Measurements from ENCODE around the gene GLIS1.

GLIS1 gene

DNA sequence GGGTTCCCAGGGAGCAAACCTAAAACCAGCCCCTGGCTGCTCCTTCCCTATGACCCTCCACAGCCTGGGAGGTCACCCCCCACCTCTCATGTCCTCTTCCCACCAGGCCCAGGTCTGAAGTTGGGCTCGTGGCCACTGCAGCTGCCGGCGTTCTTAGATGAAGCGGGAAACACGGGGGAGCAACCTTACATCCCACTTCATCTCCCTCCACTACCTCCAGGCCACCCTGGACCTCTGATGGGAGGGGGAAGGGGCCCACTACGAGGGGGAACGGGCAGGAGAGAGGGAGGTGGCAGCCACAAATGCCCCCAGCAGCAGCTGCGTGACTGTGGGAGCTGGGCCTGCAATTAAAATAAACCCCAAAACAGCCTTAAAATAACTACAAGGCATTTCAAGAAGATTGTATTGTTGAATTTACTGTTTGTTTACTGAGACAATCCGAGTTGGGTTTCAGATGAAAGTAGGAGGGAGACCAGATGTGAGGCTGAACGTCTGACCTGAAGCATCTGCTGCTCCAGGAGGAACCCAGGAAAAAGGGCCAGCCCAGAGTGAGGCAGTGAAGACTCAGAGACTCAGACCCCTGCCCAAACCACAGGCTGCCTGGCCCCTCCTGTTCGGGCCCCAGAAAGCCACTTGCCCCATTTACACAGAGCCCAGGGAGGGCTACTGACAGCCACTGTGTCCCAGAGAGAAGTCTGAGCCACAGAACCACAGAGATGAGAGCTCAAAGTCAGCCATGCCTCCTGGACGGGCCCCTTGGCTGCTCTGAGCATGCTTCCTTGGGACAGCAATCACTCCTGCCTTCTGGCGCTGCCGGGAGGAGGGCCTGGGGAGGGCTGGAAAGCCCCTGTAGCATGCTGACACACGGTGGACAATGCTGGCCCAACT lies 59.8 kb downstream of the GLIS1 start:
- DNase-seq (ENCODE audit: low read depth in 1 of 2, low spot score in 1 of 2): no peak

DNA sequence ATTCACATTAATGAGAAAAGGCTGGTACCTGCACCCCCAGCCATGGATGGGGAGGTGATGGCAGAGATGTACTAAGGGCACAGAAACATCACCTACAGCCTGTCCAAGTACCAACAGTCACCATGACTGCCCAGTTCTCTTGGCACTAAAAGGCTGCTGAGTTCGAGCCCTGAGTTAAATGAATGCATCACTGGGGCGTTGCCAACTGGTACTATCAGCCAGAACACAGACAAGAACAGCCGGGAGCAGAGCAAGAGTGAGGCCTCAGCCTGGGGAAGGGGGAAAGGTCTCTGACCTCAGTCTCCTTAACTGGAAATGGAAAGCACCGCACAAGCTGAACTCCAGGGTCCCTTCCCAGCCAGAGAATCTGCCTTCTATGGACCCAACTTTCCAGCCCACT lies 60.5 kb downstream of the GLIS1 start:
- DNase-seq (ENCODE audit: low read depth in 1 of 2, low spot score in 1 of 2): no peak

GRCh38 chr1:53678046-53678445 lies 60.9 kb downstream of the GLIS1 start:
- no peak for DNase-seq (ENCODE audit: low read depth in 1 of 2, low spot score in 1 of 2)

DNA sequence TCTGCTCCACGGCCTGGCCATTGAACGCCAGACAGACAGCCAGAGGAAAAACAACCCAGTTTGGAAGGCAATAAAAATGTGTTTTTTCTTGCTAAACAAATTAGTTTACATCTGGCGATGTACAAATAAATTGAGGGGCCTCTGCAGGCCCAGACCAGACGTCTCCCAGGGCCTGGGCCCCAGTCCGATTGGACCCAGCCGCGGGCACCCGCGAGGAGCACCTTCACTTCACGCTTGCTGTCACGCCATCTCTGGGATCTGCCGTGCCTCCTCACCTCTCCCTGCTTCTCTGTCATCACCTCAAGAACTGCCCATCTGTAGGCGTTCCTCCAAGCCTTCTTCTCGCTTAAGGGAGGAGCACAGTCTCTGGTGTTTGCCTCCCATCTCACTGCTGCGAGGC lies 61.5 kb downstream of the GLIS1 start:
- no peak for DNase-seq (ENCODE audit: low read depth in 1 of 2, low spot score in 1 of 2)

DNA sequence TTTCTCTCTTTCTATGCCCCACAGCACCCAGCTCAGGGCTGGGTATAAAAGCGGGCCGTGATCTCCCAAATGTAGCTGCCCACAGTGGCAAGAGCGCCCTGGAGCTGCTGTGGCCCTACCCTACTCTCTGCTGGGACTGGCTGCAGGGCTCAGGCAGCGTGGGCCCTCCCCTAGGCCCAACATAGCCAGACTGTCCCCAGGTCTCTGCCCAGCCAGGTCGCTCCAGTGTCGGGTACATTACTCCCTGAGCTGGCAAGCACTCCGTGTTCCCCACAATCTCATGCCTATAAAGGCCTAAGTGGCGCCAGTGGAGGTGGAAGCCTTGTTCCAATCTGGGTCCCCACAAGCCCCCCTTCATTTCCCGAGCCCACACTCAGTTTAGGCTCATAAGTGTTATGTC lies 66.2 kb downstream of the GLIS1 start:
- no peak for DNase-seq (ENCODE audit: low read depth in 1 of 2, low spot score in 1 of 2)

- DNase-seq (ENCODE audit: low read depth in 1 of 2, low spot score in 1 of 2): no peak
These were observed 66.7 kb downstream of the GLIS1 start for GRCh38 chr1:53672243-53672642.

DNA sequence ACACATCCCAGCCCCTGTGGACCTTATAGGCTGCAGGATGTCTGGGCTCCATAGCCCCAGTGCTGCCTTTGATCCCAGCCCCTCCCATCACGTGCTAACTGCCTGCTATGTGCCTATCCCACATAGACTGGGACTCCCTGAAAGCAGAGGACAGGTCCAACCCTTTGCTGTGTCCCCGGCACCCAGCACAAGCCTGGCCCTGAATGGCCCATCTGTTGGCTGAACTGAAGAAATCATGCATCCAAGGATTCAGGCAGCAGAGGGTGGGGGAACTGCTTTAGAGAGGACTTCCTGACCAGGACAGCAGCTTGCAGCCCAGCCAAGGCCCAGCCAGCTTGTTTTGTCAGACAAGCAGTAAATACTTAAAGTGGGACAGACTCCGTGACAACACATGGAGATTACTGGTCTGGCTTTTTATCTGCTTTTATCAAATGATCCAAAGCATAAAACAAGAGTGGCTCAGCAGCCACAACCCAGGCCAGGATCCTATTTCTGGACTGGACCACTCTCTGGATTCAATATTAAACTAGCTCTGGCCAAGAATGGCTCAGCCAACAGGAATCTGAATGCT lies 69.3 kb downstream of the GLIS1 start:
- no peak for DNase-seq (ENCODE audit: low read depth in 1 of 2, low spot score in 1 of 2)

- DNase-seq (ENCODE audit: low read depth in 1 of 2, low spot score in 1 of 2): no peak
These were observed 72.4 kb downstream of the GLIS1 start for GRCh38 chr1:53666566-53666965.

- no peak for DNase-seq (ENCODE audit: low read depth in 1 of 2, low spot score in 1 of 2)
These were observed 73.0 kb downstream of the GLIS1 start for GRCh38 chr1:53665996-53666395.

GRCh38 chr1:53663529-53664300 lies 75.2 kb downstream of the GLIS1 start:
- no peak for DNase-seq (ENCODE audit: low read depth in 1 of 2, low spot score in 1 of 2)

DNA sequence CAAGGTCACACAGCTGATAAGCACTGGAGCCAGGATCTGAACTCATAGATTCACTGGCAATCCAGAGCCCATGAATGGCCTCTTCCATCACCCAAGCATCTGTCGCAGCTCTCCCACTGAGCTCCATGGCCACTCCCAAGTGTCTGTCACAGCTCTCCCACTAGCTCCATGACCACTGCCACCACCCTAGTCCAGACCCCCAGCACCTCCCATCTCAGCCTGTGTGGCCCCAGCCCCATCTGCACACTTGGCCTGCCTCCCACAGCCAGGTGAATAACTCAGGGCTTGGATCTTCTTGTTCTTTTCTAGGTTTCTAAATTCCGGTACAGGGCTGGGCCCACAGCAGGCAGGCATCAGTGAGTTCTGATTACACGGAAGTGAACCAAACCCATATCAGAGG lies 76.0 kb downstream of the GLIS1 start:
- no peak for DNase-seq (ENCODE audit: low read depth in 1 of 2, low spot score in 1 of 2)

DNA sequence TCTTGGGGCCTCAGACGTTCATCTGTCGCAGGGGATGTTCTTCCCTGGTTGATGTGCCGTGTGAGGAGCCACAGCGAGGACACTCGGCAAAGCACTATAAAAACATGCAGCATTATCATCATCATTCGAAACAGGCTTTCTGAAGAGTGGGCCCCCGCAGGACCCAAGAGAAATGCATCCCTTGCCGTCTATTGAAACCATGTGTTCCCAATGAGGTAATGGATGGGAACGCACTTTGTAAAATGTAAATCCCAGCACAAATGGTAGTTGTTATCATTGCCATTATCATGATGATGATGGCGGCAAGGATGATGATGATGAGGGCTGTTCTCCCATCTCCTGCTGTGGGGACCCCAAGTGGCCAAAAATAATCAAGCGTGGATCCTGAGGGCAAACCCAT lies 76.8 kb downstream of the GLIS1 start:
- no peak for DNase-seq (ENCODE audit: low read depth in 1 of 2, low spot score in 1 of 2)

GRCh38 chr1:53661496-53661895 lies 77.5 kb downstream of the GLIS1 start:
- DNase-seq (ENCODE audit: low read depth in 1 of 2, low spot score in 1 of 2): no peak

DNA sequence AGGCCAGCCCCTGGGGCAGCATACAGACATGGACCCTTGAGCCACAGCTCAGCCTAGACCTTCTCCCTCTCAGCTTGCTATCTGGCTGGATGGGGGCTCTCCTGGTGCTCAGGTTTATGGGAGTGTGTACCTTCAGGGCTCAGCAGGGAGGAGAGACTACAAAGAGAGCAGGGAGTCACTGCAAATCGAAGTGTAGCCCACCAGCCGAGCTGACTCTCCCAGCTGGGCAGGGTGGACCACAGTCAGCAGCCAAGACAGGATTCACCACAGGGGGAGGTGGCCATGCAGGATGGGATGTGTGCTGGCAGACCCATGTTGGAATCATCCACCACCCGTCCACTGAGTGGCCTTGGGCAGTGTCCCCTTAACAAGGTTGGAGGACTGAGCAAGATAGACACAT lies 78.3 kb downstream of the GLIS1 start:
- DNase-seq (ENCODE audit: low read depth in 1 of 2, low spot score in 1 of 2): no peak

DNA sequence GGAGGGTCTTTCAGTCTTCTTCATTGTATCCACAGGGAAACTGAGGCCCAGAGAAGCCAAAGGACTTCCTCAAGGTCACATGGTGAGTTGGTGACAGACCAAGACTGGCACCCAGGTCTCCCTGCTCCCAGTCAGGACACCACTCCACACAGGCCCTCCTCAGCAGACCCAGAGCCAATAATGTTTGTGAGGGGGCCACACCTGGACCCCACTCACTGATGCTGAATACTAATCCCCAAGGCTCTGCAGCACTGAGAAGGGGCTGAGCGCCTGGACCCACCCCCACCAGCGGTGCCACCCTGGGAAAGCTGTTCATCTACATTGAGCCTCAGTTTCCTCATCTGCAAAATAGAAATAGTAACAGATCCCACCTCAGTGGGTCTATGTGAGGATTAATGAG lies 79.5 kb downstream of the GLIS1 start:
- DNase-seq (ENCODE audit: low read depth in 1 of 2, low spot score in 1 of 2): no peak

GRCh38 chr1:53658489-53659230 lies 80.3 kb downstream of the GLIS1 start:
- DNase-seq (ENCODE audit: low read depth in 1 of 2, low spot score in 1 of 2): no peak

DNA sequence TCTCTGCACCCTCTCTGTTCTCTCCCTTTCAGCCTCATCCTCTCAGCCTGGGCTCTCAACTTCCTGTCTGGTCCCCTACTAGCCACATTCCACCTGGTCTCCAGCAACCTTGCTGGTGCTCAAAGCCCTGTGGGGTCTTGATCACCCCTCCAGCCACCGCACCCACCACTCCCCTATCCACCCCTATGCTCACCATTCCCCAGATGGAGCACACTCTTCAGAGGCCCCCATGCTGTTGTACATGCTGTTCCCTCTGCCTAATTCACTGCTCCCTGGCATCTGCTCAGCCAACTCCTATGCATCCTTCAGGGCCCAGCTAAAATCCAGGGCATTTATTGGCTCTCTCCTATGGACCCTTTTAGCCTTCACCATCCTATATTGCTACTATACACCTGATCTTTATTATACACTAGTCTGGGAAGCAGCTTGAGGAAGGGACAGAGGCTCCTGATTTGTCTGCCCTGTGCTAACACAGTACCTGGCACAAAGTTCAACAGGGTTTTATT lies 81.0 kb downstream of the GLIS1 start:
- DNase-seq (ENCODE audit: low read depth in 1 of 2, low spot score in 1 of 2): no peak

- no peak for DNase-seq (ENCODE audit: low read depth in 1 of 2, low spot score in 1 of 2)
These were observed 81.5 kb downstream of the GLIS1 start for GRCh38 chr1:53657531-53657805.

DNA sequence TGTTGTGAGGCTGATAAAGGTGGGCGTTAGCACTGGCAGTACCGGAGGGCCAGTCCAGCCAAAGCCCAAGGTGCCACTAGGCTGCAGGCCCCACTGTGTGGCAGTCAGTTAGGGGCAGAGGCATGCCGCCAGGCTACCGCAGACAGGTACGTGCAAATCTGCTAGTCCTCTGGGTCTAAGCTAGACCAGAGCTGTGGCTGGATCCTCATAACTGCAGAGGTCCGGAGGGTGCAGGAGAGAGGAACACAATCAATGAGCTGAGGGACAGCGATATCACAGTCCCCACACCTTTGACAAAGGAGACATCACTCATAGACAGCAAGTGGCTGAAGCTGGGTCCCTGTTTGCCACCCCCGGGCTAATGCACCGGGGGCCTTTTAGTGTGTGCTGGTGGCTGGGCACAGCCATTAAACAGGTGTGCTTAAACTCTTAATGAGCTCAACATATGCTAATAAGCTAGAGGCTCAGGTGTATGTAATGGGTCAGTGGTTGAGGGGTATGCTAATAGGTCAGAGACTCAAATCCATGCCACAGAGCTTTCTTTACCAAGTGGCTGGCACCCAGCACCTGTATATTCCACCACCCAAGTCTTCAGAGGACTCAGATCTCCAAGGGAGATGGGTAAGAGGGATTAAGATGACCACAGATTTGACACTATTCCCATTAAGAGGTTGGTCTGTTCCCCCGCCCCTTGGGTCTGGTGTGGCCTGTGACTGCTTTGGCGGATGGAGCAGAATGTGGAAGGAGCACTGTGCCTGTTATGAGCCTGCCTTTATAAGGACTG lies 82.0 kb downstream of the GLIS1 start:
- no peak for DNase-seq (ENCODE audit: low read depth in 1 of 2, low spot score in 1 of 2)

GRCh38 chr1:53655931-53656746 lies 82.8 kb downstream of the GLIS1 start:
- no peak for DNase-seq (ENCODE audit: low read depth in 1 of 2, low spot score in 1 of 2)

Measured in stimulated activated CD4-positive, alpha-beta T cell treated with anti-CD3 and anti-CD28 coated beads, Interleukin-15, amount 100 ng/mL, for 1 hour (primary cell).